Adrenal gland (tissue), 5 donors: ENCODE results near the gene GRM8.

Experiments
- CTCF ChIP-seq, 6 experiments: fragments of 450-650 bp in 4 of 6; fragments of 200-600 bp in 2 of 6; sonication (generic) in 1 of 6; IDR thresholded peaks; 1 replicate in 5 of 6; 2 replicates in 1 of 6; pipeline versions ENCODE4 v1.5.1 to v1.8.0; 2016 to 2021; ENCODE audit warnings: antibody characterized with exemption in 6 of 6, mild to moderate bottlenecking in 2 of 6, moderate library complexity in 1 of 6
- POLR2A ChIP-seq, 2 donors: fragments of 450-650 bp; IDR thresholded peaks; one replicate each; pipeline ENCODE4 v1.6.1; 2017; ENCODE audit warnings: antibody characterized with exemption in 2 of 2, mild to moderate bottlenecking in 2 of 2, moderate library complexity in 1 of 2
- donor health status: DM: no; HTN: no; CAD: no.

GRCh38 chr7:126838194-126838593, 414.5 kb downstream of the GRM8 start:
- TF ChIP-seq CTCF (IDR thresholded peaks at IDR 0.05) (no peak), POLR2A (IDR thresholded peaks at IDR 0.05) (no peak)
